Measurements from ENCODE around the gene FNDC1. TPM values are rescaled to one million over a fixed set of nuclear protein-coding genes. Genes with fewer than 3 reads are reported as not detected.

FNDC1 gene
- total RNA-seq, 1 experiment from 2014 or later, result 0.03 TPM

- no peak for DNase-seq (ENCODE audit: low read depth, low spot score)
- in situ Hi-C loops (cut with HindIII; ENCODE audit: low pct_unique_long_range_greater_than_20kb, low sequenced_read_pairs), result no loop called here
Measured at GRCh38 chr6:159152041-159152440, 17.2 kb upstream of the FNDC1 start.

- DNase-seq (ENCODE audit: low read depth, low spot score), result no peak
- in situ Hi-C loops (cut with HindIII; ENCODE audit: low pct_unique_long_range_greater_than_20kb, low sequenced_read_pairs), result no loop called here
Measured at GRCh38 chr6:159152782-159153181, 16.4 kb upstream of the FNDC1 start.

- DNase-seq (ENCODE audit: low read depth, low spot score), result no peak
- in situ Hi-C loops (cut with HindIII; ENCODE audit: low pct_unique_long_range_greater_than_20kb, low sequenced_read_pairs), result no loop called here
Measured at GRCh38 chr6:159155679-159156078, 13.5 kb upstream of the FNDC1 start.

- no peak for DNase-seq (ENCODE audit: low read depth, low spot score)
- in situ Hi-C loops (cut with HindIII; ENCODE audit: low pct_unique_long_range_greater_than_20kb, low sequenced_read_pairs), result no loop called here
Measured at GRCh38 chr6:159156089-159156488, 13.1 kb upstream of the FNDC1 start.

GRCh38 chr6:159157431-159157830, 11.8 kb upstream of the FNDC1 start:
- DNase-seq (ENCODE audit: low read depth, low spot score), result no peak
- in situ Hi-C loops (cut with HindIII; ENCODE audit: low pct_unique_long_range_greater_than_20kb, low sequenced_read_pairs), result no loop called here

GRCh38 chr6:159161839-159162238, 7.4 kb upstream of the FNDC1 start:
- DNase-seq (ENCODE audit: low read depth, low spot score), result no peak
- in situ Hi-C loops (cut with HindIII; ENCODE audit: low pct_unique_long_range_greater_than_20kb, low sequenced_read_pairs), result no loop called here

- DNase-seq (ENCODE audit: low read depth, low spot score), result no peak
- in situ Hi-C loops (cut with HindIII; ENCODE audit: low pct_unique_long_range_greater_than_20kb, low sequenced_read_pairs), result no loop called here
Measured at GRCh38 chr6:159163901-159164370, 5.3 kb upstream of the FNDC1 start.

GRCh38 chr6:159168536-159169192, 536 bp upstream of the FNDC1 start:
- DNase-seq (ENCODE audit: low read depth, low spot score), result no peak
- in situ Hi-C loops (cut with HindIII; ENCODE audit: low pct_unique_long_range_greater_than_20kb, low sequenced_read_pairs), result no loop called here

- in situ Hi-C loops (cut with HindIII; ENCODE audit: low pct_unique_long_range_greater_than_20kb, low sequenced_read_pairs), result no loop called here
- DNase-seq (ENCODE audit: low read depth, low spot score), result peak; percentile 28
Measured at GRCh38 chr6:159169557-159170332, 545 bp downstream of the FNDC1 start.

- in situ Hi-C loops (cut with HindIII; ENCODE audit: low pct_unique_long_range_greater_than_20kb, low sequenced_read_pairs), result no loop called here
- no peak for DNase-seq (ENCODE audit: low read depth, low spot score)
Measured at GRCh38 chr6:159170333-159170672, 1.1 kb downstream of the FNDC1 start.

- in situ Hi-C loops (cut with HindIII; ENCODE audit: low pct_unique_long_range_greater_than_20kb, low sequenced_read_pairs), result no loop called here
- no peak for DNase-seq (ENCODE audit: low read depth, low spot score)
Measured at GRCh38 chr6:159170999-159171712, 2.0 kb downstream of the FNDC1 start.

GRCh38 chr6:159172091-159172491, 2.9 kb downstream of the FNDC1 start:
- no peak for DNase-seq (ENCODE audit: low read depth, low spot score)
- in situ Hi-C loops (cut with HindIII; ENCODE audit: low pct_unique_long_range_greater_than_20kb, low sequenced_read_pairs), result no loop called here

- in situ Hi-C loops (cut with HindIII; ENCODE audit: low pct_unique_long_range_greater_than_20kb, low sequenced_read_pairs), result no loop called here
- DNase-seq (ENCODE audit: low read depth, low spot score), result peak; percentile 64
Measured at GRCh38 chr6:159174263-159174969, 5.2 kb downstream of the FNDC1 start.

GRCh38 chr6:159176913-159177312, 7.7 kb downstream of the FNDC1 start:
- DNase-seq (ENCODE audit: low read depth, low spot score), result no peak
- in situ Hi-C loops (cut with HindIII; ENCODE audit: low pct_unique_long_range_greater_than_20kb, low sequenced_read_pairs), result no loop called here

GRCh38 chr6:159178847-159179246, 9.6 kb downstream of the FNDC1 start:
- DNase-seq (ENCODE audit: low read depth, low spot score), result no peak
- in situ Hi-C loops (cut with HindIII; ENCODE audit: low pct_unique_long_range_greater_than_20kb, low sequenced_read_pairs), result no loop called here

- in situ Hi-C loops (cut with HindIII; ENCODE audit: low pct_unique_long_range_greater_than_20kb, low sequenced_read_pairs), result no loop called here
- DNase-seq (ENCODE audit: low read depth, low spot score), result peak; percentile 85
Measured at GRCh38 chr6:159180001-159180400, 10.8 kb downstream of the FNDC1 start.

GRCh38 chr6:159181914-159182313, 12.7 kb downstream of the FNDC1 start:
- no peak for DNase-seq (ENCODE audit: low read depth, low spot score)
- in situ Hi-C loops (cut with HindIII; ENCODE audit: low pct_unique_long_range_greater_than_20kb, low sequenced_read_pairs), result no loop called here

GRCh38 chr6:159184559-159184958, 15.4 kb downstream of the FNDC1 start:
- peak; percentile 7 for DNase-seq (ENCODE audit: low read depth, low spot score)
- in situ Hi-C loops (cut with HindIII; ENCODE audit: low pct_unique_long_range_greater_than_20kb, low sequenced_read_pairs), result no loop called here

All from SK-MEL-5 (cell line).